OCI-LY7 (cell line): ENCODE results near the gene BBC3. TPM values are rescaled to one million over a fixed set of nuclear protein-coding genes. Genes with fewer than 3 reads are reported as not detected.

Experiments
- BruUV-seq: library from RNA; stranded (reverse); fragments of 400-500 nt; replicated peaks from 2 replicates; lab custom pipeline; 2021; lab: Mats Ljungman, UMichigan
- CTCF ChIA-PET: fragments of 300-600 bp; sonication (Branson Sonifier 250); formaldehyde crosslinking; loops from one replicate; lab custom pipeline; 2022; ENCODE audit warnings: antibody characterized with exemption; ENCODE audit not compliant: unreplicated experiment; lab: Charles Lee
- POLR2A ChIA-PET: fragments of 300-600 bp; sonication (Branson Sonifier 250); formaldehyde crosslinking; loops from one replicate; lab custom pipeline; 2022; ENCODE audit warnings: antibody characterized with exemption; lab: Charles Lee
- DNase-seq: peaks from one replicate; pipeline ENCODE4 v3.0.0-alpha.2; 2015; ENCODE audit warnings: low spot score
- H2AFZ ChIP-seq: fragments of 200-600 bp; sonication (generic), shearing (Covaris generic); 2 replicates; pipeline ENCODE4 v1.6.1; 2014; ENCODE audit warnings: mild to moderate bottlenecking, antibody characterized with exemption, low read length, moderate library complexity
- H3K27ac ChIP-seq: fragments of 200-600 bp; sonication (generic); 2 replicates; pipeline ENCODE4 v1.5.1; 2014; ENCODE audit warnings: mixed run types, low read depth, mild to moderate bottlenecking, moderate library complexity, low read length, inconsistent platforms; ENCODE audit not compliant: poor library complexity, severe bottlenecking
- H3K36me3 ChIP-seq: fragments of 200-600 bp; sonication (generic); 2 replicates; pipeline ENCODE4 v1.6.1; 2014; ENCODE audit warnings: mild to moderate bottlenecking, antibody characterized with exemption, low read length, moderate library complexity, mixed read lengths; ENCODE audit not compliant: insufficient read depth
- H3K4me1 ChIP-seq: fragments of 200-600 bp; sonication (generic); 2 replicates; pipeline ENCODE4 v1.5.1; 2014; ENCODE audit warnings: mild to moderate bottlenecking, low read length; ENCODE audit not compliant: insufficient read depth, poor library complexity, severe bottlenecking
- H3K4me2 ChIP-seq: fragments of 200-600 bp; sonication (generic); 2 replicates; pipeline ENCODE4 v1.6.1; 2014; ENCODE audit warnings: mild to moderate bottlenecking, low read length
- H3K4me3 ChIP-seq: fragments of 200-600 bp; sonication (generic); 2 replicates; pipeline ENCODE4 v1.5.1; 2014; ENCODE audit warnings: mild to moderate bottlenecking, low read depth, low read length; ENCODE audit not compliant: poor library complexity, severe bottlenecking
- H3K79me2 ChIP-seq: fragments of 200-600 bp; sonication (generic); 2 replicates; pipeline ENCODE4 v1.6.1; 2016; ENCODE audit warnings: low read depth, mild to moderate bottlenecking, low read length, moderate library complexity, mixed read lengths; ENCODE audit not compliant: insufficient read depth
- H3K9me2 ChIP-seq: fragments of 200-600 bp; sonication (generic); 2 replicates; pipeline ENCODE4 v1.6.1; 2016; ENCODE audit warnings: mild to moderate bottlenecking, low read length, mixed read lengths; ENCODE audit not compliant: insufficient read depth
- H3K9me3 ChIP-seq: fragments of 200-600 bp; sonication (generic); 2 replicates; pipeline ENCODE4 v1.6.1; 2014; ENCODE audit warnings: mild to moderate bottlenecking, mixed run types, low read length, mixed read lengths
- H4K20me1 ChIP-seq: fragments of 200-600 bp; sonication (generic); 2 replicates; pipeline ENCODE4 v1.6.1; 2014; ENCODE audit warnings: mild to moderate bottlenecking, antibody characterized with exemption, low read length, moderate library complexity, mixed read lengths; ENCODE audit not compliant: insufficient read depth
- CTCF ChIP-seq: fragments of 200-600 bp; sonication (generic); conservative IDR thresholded peaks from 2 replicates; pipeline ENCODE4 v1.5.1; 2014; ENCODE audit warnings: mild to moderate bottlenecking, antibody characterized with exemption, low read length, moderate library complexity, mixed read lengths
- EZH2phosphoT487 ChIP-seq: fragments of 200-600 bp; sonication (generic); IDR thresholded peaks from 2 replicates; pipeline ENCODE4 v1.6.1; 2018; ENCODE audit warnings: low read depth, borderline replicate concordance, mild to moderate bottlenecking, mixed run types, antibody characterized with exemption, low read length, moderate library complexity, mixed read lengths
- intact Hi-C: fragments of 100-400 bp; cut with micrococcal nuclease; formaldehyde crosslinking; loops from one replicate; pipeline ENCODE4 v1.10.0; 2022; ENCODE audit not compliant: unreplicated experiment
- total RNA-seq, 2 experiments: library from RNA; depleted of rRNA in 1 of 2; stranded (reverse); fragments of >200 nt in 1 of 2; shearing (Covaris generic) in 1 of 2; gene quantifications; 2 replicates each; pipeline ENCODE4 v1.2.3, GENCODE V29; 2014 to 2022

Gene BBC3
- total RNA-seq, 2 experiments from 2014 or later = 8.9 to 10.5 TPM

- Histone ChIP-seq H3K79me2 (peaks cover 11% of the 10 kb centered on the region; the same call in 1 of the 2 replicates), H3K9me3 (no peaks in the 10 kb centered on the region), H3K36me3 (peaks cover 88% of the 10 kb centered on the region), H3K4me3 (no peak overlapping the region), H3K27ac (no peak overlapping the region), H3K4me1 (no peaks in the 10 kb centered on the region), H4K20me1 (0 out of 2 replicates have a peak, but pooled peaks cover 3% of the 10 kb centered on the region), H2AFZ (no peak overlapping the region), H3K9me2 (no peaks in the 10 kb centered on the region), H3K4me2 (no peak overlapping the region)
- intact Hi-C loops = no loop called here
- POLR2A ChIA-PET = interaction anchor here (1.3 kb wide), 1 partner anchor 22 kb away, joined by 3 read pairs; no protein-coding TSS in a partner anchor
- CTCF ChIA-PET = no interaction called here
- DNase-seq = no peak
- no TSS peak for BruUV-seq
- TF ChIP-seq CTCF (no peak), EZH2phosphoT487 (no peak)
Measured at GRCh38 chr19:47179653-47180310, 51.2 kb downstream of the BBC3 start.

GRCh38 chr19:47176627-47177090 is 54.3 kb downstream of the BBC3 start:
- H2AFZ ChIP-seq = no peak overlapping the region
- H3K79me2 ChIP-seq = peaks cover 11% of the 10 kb centered on the region; the same call in 1 of the 2 replicates
- no peak overlapping the region for H3K4me3 ChIP-seq
- H3K36me3 ChIP-seq = peaks cover 83% of the 10 kb centered on the region
- BruUV-seq = no TSS peak
- no peak overlapping the region for H3K4me2 ChIP-seq
- DNase-seq = no peak
- intact Hi-C loops = no loop called here
- 0 out of 2 replicates have a peak, but pooled peaks cover 3% of the 10 kb centered on the region for H4K20me1 ChIP-seq
- no peaks in the 10 kb centered on the region for H3K9me3 ChIP-seq
- POLR2A ChIA-PET = interaction anchor here (0.6 kb wide), 1 partner anchor 336 kb away, joined by 5 read pairs; no protein-coding TSS in a partner anchor
- no peak overlapping the region for H3K27ac ChIP-seq
- no peaks in the 10 kb centered on the region for H3K9me2 ChIP-seq
- TF ChIP-seq EZH2phosphoT487 (no peak), CTCF (no peak)
- H3K4me1 ChIP-seq = no peaks in the 10 kb centered on the region
- CTCF ChIA-PET = no interaction called here
